ENCODE results near the gene DNAJB4.
"Not testable (repeated sequence)": the region's sequence is repeated elsewhere in the genome, so short reads cannot be mapped to it uniquely, and the experiment has no call there.

Gene DNAJB4

DNA sequence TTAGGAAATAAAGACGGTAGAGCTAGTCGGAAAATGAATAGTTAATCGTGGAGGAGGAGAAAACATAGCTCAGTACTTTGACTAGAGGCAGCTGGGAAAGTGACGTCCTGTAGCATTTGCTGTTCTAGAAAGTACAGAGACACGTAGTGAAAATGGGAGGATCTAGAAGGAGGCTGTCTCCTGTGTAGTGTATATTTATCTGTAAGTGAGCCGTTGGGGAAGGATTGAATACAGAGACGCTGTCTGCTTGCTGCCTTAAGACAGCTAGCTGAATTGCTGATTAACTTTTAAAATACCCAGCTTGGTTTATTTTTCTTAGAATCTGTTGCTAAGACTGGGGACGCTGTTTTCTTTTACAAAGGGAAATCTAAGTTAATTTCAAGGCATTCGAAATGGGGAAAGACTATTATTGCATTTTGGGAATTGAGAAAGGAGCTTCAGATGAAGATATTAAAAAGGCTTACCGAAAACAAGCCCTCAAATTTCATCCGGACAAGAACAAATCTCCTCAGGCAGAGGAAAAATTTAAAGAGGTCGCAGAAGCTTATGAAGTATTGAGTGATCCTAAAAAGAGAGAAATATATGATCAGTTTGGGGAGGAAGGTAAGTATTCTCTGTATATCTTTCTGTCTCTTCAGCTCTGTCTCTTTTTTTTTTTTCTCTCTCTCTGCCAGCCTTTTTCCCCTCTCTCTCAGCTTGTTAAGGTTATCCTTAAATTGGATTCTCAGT lies at the start of gene DNAJB4:
Gene DNAJB4, plus strand, starts transcription at position 221 of the 729 bp plus-strand sequence. Its CDS starts 172 bp downstream, at position 393.
- in situ Hi-C loops (cut with MboI; ENCODE audit: low sequenced_read_pairs), result no loop called here

DNA sequence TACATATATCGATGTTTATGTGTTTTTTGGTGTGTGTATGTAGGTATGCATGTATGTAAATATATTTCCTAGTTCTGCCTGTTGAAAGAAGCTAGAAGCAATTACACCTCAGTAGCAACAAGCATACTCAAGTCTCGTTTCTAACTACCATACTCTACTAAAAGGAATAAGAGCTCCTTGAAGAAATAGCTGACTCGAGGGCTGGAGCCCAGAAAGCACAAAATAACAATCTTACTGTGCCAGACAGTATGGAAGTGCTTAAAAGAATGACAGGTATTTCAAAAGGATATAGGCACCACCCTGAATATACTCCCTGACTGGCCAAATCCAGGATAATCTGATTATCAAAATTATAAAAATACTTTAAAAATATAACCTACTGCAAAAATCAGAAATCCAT lies 49.0 kb upstream of the DNAJB4 start:
- in situ Hi-C loops (cut with MboI; ENCODE audit: low sequenced_read_pairs), result no loop called here

DNA sequence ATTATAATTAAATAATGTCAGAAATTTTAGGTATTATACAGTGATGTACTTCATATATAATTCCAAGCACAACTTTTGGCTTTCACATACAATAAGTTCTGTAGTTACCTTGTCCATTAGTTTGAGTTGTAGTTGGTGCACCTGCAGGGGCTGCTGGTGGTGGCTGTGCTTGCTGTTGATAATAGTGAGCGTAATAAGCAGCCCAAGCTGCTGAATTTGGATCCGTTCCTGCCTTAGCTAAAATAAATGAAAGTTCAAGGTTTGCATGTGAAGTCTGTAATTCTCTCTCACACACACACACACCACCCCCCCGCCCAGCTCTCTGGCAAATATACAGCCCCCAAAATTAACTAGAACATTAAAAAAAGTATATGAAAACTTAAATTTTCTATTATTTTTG lies 48.3 kb upstream of the DNAJB4 start:
- in situ Hi-C loops (cut with MboI; ENCODE audit: low sequenced_read_pairs), result no loop called here

DNA sequence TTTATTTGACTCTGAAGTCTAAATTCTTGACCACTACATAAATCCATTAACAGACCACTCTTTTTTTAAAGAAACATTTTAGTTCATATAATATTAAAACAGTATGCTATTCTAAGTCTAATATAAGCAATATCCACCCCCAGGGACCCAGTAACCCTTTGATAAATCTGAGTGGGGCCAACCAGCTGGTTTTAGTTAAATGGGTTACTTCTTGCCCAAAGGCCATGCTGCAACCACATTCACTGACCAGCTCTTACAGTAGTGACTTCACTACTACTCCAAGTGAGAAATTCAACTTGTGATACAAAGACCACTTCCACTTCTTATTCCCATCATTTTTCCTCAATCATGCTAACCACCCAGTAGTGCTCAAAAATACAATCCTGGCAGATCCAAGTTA lies 46.3 kb upstream of the DNAJB4 start:
- in situ Hi-C loops (cut with MboI; ENCODE audit: low sequenced_read_pairs), result no loop called here

DNA sequence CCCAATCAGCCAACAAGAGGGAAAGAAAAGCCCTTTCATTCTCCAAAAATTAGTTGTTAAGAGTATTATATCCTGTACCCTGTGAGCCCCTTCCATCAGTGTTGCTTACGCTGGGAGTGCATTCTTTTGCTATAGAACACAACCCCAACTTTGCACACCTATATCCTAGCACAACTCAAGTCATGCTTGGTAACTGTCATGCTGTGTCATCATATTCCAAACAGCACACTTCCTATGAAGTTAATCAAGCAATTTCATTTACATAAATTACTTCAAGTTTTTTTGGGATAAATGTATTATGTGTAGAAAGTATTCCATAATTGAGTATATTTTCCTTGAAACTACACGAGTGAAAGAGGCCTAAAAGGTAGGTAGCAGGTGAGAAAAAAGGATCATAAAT lies 45.9 kb upstream of the DNAJB4 start:
- in situ Hi-C loops (cut with MboI; ENCODE audit: low sequenced_read_pairs), result no loop called here

DNA sequence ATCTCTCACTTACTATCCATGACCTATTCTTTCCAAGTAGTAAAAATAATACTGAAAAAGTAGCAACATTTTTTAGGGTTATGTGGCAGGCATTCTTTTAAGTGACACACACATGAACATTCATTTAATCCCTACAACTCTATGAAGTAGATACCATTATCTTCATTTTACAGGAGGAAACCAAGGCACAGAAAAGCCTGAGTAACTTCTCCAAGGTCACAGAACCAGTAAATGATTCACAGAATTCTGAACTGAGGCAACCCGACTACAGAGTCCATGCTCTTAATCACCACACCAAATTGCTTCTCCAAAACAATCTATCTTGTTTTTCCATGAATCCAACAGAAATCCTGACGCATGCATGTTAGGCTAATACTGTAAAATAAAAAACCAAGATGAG lies 43.3 kb upstream of the DNAJB4 start:
- in situ Hi-C loops (cut with MboI; ENCODE audit: low sequenced_read_pairs), result no loop called here

DNA sequence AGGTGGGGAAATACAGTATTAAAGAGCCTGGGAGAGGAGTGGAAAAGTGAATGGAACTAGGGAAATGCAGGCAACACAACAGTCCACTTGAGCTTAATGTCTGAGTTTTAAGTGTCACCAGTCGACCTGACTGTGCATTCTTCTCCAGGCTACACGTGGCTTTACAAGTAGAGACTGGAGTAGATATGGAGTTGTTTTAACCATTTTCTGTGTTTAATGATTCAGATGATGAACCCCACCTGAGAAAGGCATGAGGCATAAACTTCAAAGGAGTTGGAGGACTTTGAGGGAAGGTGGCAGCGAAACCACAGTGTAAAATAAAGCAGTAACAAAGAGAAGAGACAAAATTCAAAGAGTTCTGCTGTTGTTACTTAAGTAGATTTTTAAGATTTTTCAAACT lies 38.4 kb upstream of the DNAJB4 start:
- in situ Hi-C loops (cut with MboI; ENCODE audit: low sequenced_read_pairs), result no loop called here

DNA sequence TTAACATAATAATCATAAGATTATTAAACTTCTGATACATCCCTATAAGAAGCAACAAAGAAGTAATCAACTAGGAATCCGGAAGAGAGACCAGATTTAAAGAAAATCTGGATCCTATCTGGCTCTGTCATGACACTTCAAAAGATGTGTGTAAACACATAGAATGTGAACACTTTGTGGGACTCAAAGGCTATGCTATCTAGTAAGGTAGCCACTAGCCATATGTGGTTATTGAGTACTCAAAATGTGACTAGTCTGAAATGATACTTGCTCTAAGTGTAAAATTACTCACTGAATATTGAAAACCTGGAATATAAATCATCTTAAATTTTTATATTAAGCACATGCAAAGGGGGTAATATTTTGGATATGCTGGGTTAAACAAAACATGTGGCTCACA lies 34.5 kb upstream of the DNAJB4 start:
- in situ Hi-C loops (cut with MboI; ENCODE audit: low sequenced_read_pairs), result no loop called here

DNA sequence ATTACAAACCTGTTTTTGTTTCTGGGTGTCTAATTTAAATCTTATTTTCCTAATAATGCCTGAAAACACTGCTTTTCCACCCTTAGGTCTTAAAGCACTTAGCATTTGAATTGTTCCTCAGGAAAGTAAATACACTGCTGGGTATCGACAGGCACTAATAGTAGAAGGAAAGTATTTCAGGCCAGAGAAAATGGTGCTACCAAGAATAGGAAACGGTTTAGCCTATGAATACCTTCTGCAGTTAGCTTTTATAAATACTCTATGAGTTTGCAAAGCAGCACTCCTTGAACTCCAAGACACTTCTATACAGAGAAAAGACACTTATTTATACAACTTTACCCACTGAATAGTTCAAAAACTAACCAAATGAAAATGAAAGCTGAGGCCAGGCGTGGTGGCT lies 32.7 kb upstream of the DNAJB4 start:
- in situ Hi-C loops (cut with MboI; ENCODE audit: low sequenced_read_pairs), result no loop called here

DNA sequence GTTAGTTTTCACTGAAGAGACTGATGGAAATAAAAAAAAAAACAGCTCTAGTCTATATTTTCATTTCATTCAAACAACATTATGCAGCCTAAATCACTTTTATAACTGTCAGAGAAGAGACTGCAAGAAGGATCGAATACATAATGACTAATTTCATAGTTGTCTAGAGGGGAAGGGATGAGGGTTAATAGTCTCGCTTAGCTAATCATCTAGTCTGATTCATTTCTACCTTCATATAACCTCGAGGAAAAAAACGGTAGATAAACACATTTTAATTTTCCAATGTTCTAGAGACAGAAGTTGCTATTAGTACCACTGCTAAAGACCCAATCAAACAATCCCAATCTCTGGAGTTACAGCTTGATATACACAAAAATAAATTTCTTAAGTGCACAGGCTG lies 29.4 kb upstream of the DNAJB4 start:
- in situ Hi-C loops (cut with MboI; ENCODE audit: low sequenced_read_pairs), result no loop called here

DNA sequence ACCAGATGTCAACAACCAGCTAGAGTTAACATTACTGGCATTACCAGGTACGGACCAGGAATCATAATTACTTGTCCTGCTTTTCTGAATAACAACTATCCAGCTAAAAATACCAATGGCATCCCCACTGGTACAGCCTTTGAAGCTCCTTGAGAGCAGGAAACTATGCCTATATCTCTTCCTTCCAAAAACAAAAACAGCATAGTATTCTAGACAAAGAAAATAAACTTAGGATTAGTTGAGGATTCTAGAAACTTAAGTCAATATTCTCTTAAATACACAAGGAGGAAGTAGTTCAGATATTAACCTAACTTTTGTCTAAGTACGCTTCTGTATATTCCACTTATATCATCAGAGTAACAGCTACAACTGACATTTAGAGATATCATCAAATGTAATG lies 28.8 kb upstream of the DNAJB4 start:
- in situ Hi-C loops (cut with MboI; ENCODE audit: low sequenced_read_pairs), result no loop called here

DNA sequence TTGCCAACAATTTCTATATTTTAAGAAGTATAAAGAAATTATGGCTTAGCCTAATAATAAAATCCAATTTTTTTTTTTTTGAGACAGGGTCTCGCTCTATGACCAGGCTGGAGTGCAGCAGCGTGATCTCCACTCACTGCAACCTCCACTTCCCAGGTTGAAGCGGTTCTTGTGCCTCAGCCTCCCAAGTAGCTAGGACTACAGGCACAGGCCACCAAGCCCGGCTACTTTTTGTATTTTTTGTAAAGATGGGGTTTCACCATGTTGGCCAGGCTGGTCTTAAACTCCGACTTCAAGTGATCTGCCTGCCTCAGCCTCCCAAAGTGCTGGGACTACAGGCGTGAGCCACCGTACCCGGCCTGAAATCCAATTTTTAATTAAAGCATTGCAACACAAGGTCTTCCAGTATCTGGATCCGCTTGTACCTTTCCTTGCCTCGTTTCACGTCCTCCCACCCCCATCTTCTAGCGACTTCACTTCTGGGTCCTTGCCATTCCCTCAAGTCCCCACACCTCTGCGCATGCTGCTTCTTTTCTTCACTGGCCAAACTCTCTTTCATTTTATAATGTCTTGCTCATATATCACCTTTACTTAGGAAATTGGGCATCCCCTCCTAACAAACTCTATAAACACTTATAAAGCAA lies 28.2 kb upstream of the DNAJB4 start:
- in situ Hi-C loops (cut with MboI; ENCODE audit: low sequenced_read_pairs), result no loop called here

DNA sequence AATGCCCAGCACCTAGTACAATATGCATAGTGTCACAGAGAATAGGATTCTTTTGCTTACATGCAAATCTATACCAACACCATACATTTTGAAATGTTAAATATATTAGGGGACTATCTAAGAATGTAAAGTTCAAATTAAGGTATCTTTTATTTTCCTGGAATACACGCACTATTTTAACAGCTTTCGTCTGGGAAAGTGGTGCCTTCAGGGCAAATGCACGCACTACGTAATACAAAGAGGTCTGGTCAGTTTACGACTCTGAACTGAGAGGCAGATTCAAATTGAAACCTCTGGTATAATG lies 26.8 kb upstream of the DNAJB4 start:
- in situ Hi-C loops (cut with MboI; ENCODE audit: low sequenced_read_pairs), result no loop called here

DNA sequence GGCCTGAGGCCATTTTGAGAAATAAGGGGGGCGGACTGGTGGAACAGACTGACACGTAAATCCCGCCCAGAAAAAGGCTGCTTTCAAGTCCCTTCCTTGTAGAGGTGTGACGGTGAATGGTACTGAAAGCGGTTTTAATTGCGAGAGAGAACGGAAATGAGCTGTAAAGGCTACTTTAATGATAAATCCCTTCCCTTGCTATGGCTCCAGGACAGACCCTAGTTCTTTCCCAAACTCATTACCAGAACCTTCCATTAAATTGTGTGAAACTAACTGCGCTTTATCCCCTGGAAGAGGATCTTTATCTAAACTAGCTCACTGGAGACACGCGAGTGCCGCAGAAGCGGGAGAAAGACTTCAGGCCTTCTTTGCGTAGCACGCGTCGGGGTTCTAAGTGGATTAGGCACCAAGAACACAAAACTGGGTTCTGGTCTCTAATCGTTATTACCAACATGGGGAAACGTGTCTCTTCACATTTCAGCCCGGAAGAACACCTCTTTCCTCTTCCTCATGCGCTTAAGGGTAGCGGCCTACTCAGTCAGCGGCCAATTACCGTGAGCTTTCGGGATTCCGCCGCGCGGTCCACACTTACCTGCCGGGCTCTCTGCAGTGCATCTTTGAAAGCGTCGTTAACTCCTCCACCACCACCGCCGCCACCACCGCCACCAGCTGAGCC lies 26.3 kb upstream of the DNAJB4 start:
- in situ Hi-C loops (cut with MboI; ENCODE audit: low sequenced_read_pairs), result no loop called here

DNA sequence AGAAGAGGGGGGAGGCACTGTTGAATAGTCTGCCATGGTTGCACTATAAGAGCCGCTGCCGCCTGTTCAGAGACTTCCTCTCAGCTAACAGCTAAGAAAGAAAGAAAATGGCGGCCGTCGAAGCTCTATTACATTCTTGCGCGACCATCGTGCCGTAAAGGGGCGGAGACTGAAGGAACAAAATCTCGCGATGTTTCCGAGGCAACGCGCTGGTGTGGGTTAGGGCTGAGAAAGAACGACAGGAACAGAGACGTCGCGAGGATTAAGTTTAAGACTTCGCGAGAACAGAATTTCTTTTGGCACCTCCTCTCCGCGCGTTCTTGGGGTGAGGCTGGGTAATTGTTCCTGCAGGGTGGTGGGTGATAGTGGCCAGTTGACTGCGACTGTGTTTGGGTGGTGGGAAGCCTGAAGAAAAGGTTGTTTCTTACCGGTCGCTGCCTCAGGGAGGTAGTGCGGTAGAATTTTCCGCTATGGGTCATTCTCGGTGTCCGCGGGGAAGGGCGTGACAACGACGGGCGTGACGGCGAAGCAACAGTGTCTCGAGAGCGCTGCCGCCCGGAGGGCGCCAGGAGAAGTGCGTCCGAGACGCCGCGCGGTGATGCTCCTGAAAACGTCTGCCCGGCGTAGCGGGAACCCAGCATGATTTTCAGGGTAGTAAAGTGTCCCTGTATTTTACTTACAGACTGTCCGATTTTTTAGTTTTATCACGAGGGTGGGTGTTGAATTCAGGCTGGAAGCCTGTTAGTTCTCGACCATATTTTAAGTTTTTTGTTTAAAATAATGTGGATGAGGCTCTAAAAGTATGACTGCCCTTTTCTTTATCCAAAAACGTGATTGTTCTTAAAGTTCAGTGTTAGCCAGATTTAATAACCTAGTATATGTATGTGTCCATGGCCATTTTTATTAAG lies 25.5 kb upstream of the DNAJB4 start, which contains the start of gene FUBP1:
Gene FUBP1, minus strand, starts transcription at position 104 of the 908 bp plus-strand sequence. Its CDS starts 68 bp downstream, at position 36.
- in situ Hi-C loops (cut with MboI; ENCODE audit: low sequenced_read_pairs), result no loop called here

DNA sequence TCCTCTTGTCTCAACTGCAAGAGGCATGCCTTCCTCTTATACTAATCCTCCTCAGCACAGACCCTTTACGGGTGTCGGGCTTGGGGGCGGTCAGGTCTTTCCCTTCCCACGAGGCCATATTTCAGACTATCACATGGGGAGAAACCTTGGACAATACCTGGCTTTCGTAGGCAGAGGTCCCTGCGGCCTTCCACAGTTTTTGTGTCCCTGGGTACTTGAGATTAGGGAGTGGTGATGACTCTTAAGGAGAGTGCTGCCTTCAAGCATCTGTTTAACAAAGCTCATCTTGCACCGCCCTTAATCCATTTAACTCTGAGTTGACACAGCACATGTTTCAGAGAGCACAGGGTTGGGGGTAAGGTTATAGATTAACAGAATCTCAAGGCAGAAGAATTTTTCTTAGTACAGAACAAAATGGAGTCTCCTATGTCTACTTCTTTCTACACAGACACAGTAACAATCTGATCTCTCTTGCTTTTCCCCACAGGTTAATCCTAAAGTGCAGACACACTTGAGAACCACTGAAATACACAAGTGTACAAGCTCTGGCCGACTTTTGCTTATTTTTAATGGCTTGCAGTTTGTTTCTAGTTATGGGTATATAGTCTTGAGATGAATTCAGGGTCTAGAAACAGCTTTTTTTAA lies 21.3 kb upstream of the DNAJB4 start:
- in situ Hi-C loops (cut with MboI; ENCODE audit: low sequenced_read_pairs), result not testable (repeated sequence)

DNA sequence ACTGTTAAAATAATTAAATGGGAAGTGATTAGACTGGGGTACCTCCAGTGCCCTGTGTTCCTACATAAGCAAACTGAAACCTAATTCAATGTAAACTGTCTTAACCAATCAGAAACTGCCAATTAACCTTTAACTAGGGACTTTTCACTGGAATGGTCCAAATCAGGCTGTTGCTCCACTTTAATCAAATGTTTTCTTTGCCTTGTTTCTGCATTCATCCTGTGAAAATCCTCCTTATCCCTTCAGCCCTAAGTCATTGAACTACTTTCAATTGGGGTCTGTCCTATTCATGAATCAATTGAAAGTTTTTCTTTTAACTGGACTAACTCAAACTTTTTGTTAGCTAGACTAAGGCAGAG lies 20.8 kb upstream of the DNAJB4 start:
- in situ Hi-C loops (cut with MboI; ENCODE audit: low sequenced_read_pairs), result no loop called here

DNA sequence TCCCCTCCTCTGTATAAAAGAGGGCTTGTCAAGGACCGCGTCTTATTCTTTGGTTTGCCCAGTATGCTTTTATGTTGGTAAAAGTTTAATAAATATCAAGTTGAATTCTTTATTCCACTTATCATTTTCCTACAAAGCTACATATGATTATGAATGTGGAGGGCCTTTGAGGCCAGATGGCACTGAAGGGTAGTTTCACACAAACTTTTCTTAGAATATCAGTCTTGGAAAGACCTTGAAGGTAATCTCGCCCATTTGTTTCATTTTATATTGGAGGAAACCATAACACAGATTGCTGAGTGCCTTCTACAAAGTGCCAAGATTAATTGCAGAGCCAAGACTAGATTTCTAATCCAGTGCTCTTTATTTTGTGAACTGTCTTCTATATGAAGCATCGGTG lies 20.1 kb upstream of the DNAJB4 start:
- in situ Hi-C loops (cut with MboI; ENCODE audit: low sequenced_read_pairs), result no loop called here

DNA sequence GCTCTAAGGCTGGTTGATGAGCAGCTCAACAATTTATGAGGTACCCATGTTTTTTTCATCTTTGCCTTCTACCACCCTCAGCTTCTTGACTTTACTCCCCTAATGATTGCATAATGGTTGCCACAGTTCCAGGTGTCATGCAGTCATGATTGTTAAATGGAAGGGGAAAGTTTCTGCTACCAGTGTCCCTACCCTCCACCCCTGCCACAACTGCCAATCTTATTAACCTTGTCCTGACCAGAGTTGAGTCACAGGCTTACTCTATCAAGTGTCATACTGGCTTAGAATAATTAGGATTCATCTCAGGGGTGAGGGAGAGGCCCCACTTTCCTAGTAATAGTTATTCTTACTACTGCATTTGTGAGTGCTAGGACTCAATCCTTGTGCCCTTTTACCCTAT lies 17.9 kb upstream of the DNAJB4 start:
- in situ Hi-C loops (cut with MboI; ENCODE audit: low sequenced_read_pairs), result no loop called here

DNA sequence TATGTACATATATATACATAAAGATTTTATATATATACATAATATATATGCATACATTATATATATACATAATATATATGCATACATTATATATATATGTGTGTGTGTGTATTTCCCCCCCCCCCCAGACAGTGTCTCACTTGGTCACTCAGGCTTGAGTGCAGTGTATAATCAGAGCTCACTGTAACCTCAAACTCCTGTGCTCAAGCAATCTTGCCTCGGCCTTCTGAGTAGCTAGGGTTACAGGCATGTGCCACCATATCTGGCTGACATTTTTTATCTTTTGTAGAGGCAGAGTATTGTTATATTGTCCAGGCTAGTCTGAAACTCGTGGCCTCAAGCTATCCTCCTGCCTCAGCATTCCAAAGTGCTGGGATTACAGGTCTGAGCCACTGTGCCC lies 16.8 kb upstream of the DNAJB4 start:
- in situ Hi-C loops (cut with MboI; ENCODE audit: low sequenced_read_pairs), result no loop called here

DNA sequence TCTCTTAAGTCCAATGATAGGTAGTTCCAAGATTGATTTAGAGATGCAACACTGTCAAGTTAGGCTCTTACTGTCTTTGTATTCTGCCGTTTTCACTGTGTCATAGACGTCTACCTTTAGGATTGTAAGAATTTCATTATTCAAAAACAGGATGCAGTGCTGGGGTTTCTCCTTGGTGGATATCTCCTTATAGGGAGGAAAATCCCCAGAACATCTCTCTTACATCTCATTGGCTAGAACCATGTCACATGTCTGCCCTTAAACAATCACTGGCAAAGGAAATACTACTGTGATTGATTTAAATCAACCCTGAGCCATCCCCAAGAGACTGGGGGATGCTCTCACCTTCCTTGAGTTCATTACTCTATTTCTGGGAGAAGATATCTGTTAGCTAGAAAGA lies 15.0 kb upstream of the DNAJB4 start:
- in situ Hi-C loops (cut with MboI; ENCODE audit: low sequenced_read_pairs), result no loop called here
